ENCODE data around the gene CRYZ. TPM values are rescaled to one million over a fixed set of nuclear protein-coding genes. Genes with fewer than 3 reads are reported as not detected.
A peak's percentile ranks its signal among the peaks of the same experiment; 100 is the strongest.
"Not testable (repeated sequence)": the region's sequence is repeated elsewhere in the genome, so short reads cannot be mapped to it uniquely, and the experiment has no call there.

The CRYZ gene
- total and polyA plus RNA-seq, 5 donors = 22.2 to 51.1 (median 36.8) TPM

- H3K27ac ChIP-seq (ENCODE audit: low read length) = no peak overlapping the region
- H3K27me3 ChIP-seq (ENCODE audit: control insufficient read depth, insufficient read depth) = no peaks in the 10 kb centered on the region
- DNase-seq (no peak), ATAC-seq (no peak)
- no peaks in the 10 kb centered on the region for H3K4me1 ChIP-seq (ENCODE audit: control insufficient read depth, insufficient read depth, low read length)
- no peaks in the 10 kb centered on the region for H3K9me3 ChIP-seq (ENCODE audit: control insufficient read depth, low read length)
- 87% methylated on average over 4 of the region's 4 CpGs for WGBS
- intact Hi-C loops (cut with DNase I) = no loop called here
- H3K4me3 ChIP-seq (ENCODE audit: low read length) = no peak overlapping the region
Measured at GRCh38 chr1:74681449-74681848, 51.4 kb downstream of the CRYZ start.

DNA sequence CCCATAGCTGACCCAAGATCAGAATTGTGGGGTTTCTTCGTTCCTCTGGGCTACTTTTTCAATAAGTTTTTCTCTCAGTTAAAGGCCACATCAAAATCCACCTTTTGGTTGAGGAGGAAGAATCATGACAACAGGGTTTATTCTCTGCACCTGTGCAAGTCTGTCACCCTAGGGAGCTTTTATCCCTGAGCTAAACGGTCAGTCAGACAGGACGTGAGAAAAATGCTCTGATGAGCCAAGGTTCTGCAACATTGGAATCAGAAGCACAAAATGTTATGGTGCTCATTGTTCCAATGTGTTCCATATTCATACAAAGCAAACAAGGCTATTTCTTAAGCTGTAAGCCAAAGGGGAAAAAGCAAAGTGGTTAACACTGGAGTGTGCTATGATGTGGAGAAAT lies 51.8 kb downstream of the CRYZ start:
- Histone ChIP-seq H3K4me1 (ENCODE audit: control insufficient read depth, insufficient read depth, low read length) (no peaks in the 10 kb centered on the region), H3K4me3 (ENCODE audit: low read length) (no peak overlapping the region), H3K27ac (ENCODE audit: low read length) (no peak overlapping the region), H3K27me3 (ENCODE audit: control insufficient read depth, insufficient read depth) (no peaks in the 10 kb centered on the region), H3K9me3 (ENCODE audit: control insufficient read depth, low read length) (no peaks in the 10 kb centered on the region)
- DNase-seq = no peak
- intact Hi-C loops (cut with DNase I) = no loop called here
- no peak for ATAC-seq
- 55% methylated on average over 3 of the region's 3 CpGs for WGBS

DNA sequence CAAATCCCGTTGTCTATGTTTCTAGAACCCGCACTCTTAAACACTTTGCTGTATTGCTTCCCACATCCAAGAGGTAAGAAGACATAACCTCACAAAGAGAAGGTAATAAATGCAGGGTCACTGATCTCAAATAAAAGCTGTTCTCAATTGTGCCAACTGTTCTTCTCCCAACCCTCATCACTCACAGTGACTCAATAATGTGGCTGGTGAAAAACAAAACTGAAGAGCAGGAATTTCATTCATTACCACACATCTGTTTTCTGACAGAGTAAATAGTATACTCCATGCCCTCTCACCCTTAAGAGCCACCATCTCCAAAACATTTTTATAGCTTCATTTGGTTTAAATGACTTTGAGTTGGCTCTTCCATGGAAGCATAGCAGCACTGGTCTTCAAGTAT lies 53.0 kb downstream of the CRYZ start:
- Histone ChIP-seq H3K9me3 (ENCODE audit: control insufficient read depth, low read length) (no peaks in the 10 kb centered on the region), H3K27me3 (ENCODE audit: control insufficient read depth, insufficient read depth) (no peaks in the 10 kb centered on the region), H3K4me3 (ENCODE audit: low read length) (no peak overlapping the region), H3K27ac (ENCODE audit: low read length) (no peak overlapping the region), H3K4me1 (ENCODE audit: control insufficient read depth, insufficient read depth, low read length) (no peaks in the 10 kb centered on the region)
- ATAC-seq (no peak), DNase-seq (no peak)
- intact Hi-C loops (cut with DNase I) = no loop called here
- WGBS = 96% methylated on average over 2 of the region's 2 CpGs

- Histone ChIP-seq H3K4me3 (ENCODE audit: low read length) (no peak overlapping the region), H3K27me3 (ENCODE audit: control insufficient read depth, insufficient read depth) (no peaks in the 10 kb centered on the region), H3K27ac (ENCODE audit: low read length) (no peak overlapping the region), H3K4me1 (ENCODE audit: control insufficient read depth, insufficient read depth, low read length) (no peaks in the 10 kb centered on the region), H3K9me3 (ENCODE audit: control insufficient read depth, low read length) (no peaks in the 10 kb centered on the region)
- intact Hi-C loops (cut with DNase I) = no loop called here
- no peak for ATAC-seq
- DNase-seq = no peak
Measured at GRCh38 chr1:74677926-74678325, 54.9 kb downstream of the CRYZ start.

GRCh38 chr1:74674278-74675048 lies 58.4 kb downstream of the CRYZ start:
- intact Hi-C loops (cut with DNase I) = no loop called here
- Histone ChIP-seq H3K9me3 (ENCODE audit: control insufficient read depth, low read length) (no peaks in the 10 kb centered on the region), H3K27ac (ENCODE audit: low read length) (no peak overlapping the region), H3K27me3 (ENCODE audit: control insufficient read depth, insufficient read depth) (no peaks in the 10 kb centered on the region), H3K4me3 (ENCODE audit: low read length) (no peak overlapping the region), H3K4me1 (ENCODE audit: control insufficient read depth, insufficient read depth, low read length) (no peaks in the 10 kb centered on the region)
- ATAC-seq (no peak), DNase-seq (no peak)
- WGBS = 65% methylated on average over 6 of the region's 6 CpGs

- H3K4me3 ChIP-seq (ENCODE audit: low read length) = peak within 1 kb of the TSS; percentile 37
- intact Hi-C loops (cut with DNase I) = no loop called here
- no peaks in the 10 kb centered on the region for H3K9me3 ChIP-seq (ENCODE audit: control insufficient read depth, low read length)
- H3K27ac ChIP-seq (ENCODE audit: low read length) = no peak within 1 kb of the TSS
- no peaks in the 10 kb centered on the region for H3K27me3 ChIP-seq (ENCODE audit: control insufficient read depth, insufficient read depth)
- WGBS = 3% methylated on average over 44 of the region's 44 CpGs
- peak in 2 of 3 donors; percentile 44 to 46 for DNase-seq
- H3K4me1 ChIP-seq (ENCODE audit: control insufficient read depth, insufficient read depth, low read length) = no peaks in the 10 kb centered on the region
- peak; percentile 33 to 36 for ATAC-seq
Measured at GRCh38 chr1:74673351-74674111, 59.3 kb downstream of the CRYZ start, which contains the start of gene ERICH3. TSS of gene ERICH3 (minus strand) at chr1:74673792. CDS start at chr1:74673519, 273 bp downstream.

- ATAC-seq; H3K4me1 ChIP-seq (ENCODE audit: control insufficient read depth, insufficient read depth, low read length); H3K27ac ChIP-seq (ENCODE audit: low read length); DNase-seq; H3K27me3 ChIP-seq (ENCODE audit: control insufficient read depth, insufficient read depth); H3K4me3 ChIP-seq (ENCODE audit: low read length); H3K9me3 ChIP-seq (ENCODE audit: control insufficient read depth, low read length); intact Hi-C loops (cut with DNase I): not testable (repeated sequence)
- whole genome bisulfite sequencing = 69% methylated on average over 3 of the region's 3 CpGs
Measured at GRCh38 chr1:74670866-74671265, 62.0 kb downstream of the CRYZ start.

Other genes with a start within 250 kb of the CRYZ start
- not detected for gene LRRC53, start 220.4 kb downstream of the CRYZ start, total RNA-seq
- gene LRRC53, start 220.4 kb downstream of the CRYZ start, polyA plus RNA-seq = not detected
- gene ERICH3, start 59.3 kb downstream of the CRYZ start, total RNA-seq = not detected
- 0.07 TPM for gene ERICH3, start 59.3 kb downstream of the CRYZ start, polyA plus RNA-seq
- gene TYW3, start 102 bp upstream of the CRYZ start, total RNA-seq = 10 to 100 TPM; 22.3 to 25.1 (median 24.0) TPM
- gene TYW3, start 102 bp upstream of the CRYZ start, polyA plus RNA-seq = 18.7 TPM

Data from right cardiac atrium (tissue), 5 donors.